ENCODE measurements around the gene NOVA2.

Gene NOVA2

GRCh38 chr19:46000491-46001246, 27.0 kb upstream of the NOVA2 start:
- DNase-seq: peak; percentile 54 to 76 (median 72)

DNA sequence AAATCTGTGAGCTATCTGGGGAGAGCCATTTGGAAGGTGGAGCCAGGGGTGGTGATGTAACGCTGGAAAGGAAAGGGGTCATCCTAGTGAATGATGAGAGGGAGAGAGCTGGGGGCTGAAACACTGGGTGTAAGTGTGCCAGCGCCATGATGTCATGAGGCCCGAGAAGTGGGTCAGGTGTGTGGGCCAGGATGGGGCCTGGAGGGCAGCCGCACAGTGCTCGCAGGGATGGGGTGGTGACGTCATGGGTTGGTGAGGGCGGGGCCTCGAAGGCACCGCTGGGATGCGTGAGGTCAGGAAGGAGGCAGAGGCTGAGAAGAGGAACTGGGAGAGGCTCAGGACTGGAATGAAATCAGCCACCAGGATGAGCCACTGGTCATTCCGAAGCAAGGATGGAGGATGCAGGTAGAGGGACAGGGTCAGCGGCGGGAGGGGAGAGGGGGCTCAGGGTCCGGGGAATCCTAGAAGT, 26.0 kb upstream of the NOVA2 start:
- peak in 1 of 6 experiments; percentile 2 for DNase-seq

GRCh38 chr19:45998834-45999233, 25.2 kb upstream of the NOVA2 start:
- no peak for DNase-seq

DNA sequence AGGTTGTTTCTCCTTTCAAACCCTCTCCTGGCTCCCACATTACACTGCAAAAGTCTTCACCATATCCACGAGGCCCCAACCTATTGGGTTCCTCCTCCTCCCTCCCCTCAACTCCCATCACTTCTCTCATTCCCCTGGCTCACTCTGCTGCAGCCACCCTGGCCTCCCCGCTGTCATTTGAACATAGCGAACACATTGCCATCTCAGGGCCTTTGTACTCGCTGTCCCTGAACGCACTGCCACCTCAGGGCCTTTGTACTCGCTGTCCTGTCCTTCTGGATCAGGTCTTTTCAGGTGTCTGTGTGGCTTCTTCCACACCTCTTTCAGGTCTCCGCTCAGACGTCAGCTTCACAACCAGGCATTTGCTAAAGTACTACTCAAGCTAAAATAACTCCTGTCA, 23.3 kb upstream of the NOVA2 start:
- no peak for DNase-seq

DNA sequence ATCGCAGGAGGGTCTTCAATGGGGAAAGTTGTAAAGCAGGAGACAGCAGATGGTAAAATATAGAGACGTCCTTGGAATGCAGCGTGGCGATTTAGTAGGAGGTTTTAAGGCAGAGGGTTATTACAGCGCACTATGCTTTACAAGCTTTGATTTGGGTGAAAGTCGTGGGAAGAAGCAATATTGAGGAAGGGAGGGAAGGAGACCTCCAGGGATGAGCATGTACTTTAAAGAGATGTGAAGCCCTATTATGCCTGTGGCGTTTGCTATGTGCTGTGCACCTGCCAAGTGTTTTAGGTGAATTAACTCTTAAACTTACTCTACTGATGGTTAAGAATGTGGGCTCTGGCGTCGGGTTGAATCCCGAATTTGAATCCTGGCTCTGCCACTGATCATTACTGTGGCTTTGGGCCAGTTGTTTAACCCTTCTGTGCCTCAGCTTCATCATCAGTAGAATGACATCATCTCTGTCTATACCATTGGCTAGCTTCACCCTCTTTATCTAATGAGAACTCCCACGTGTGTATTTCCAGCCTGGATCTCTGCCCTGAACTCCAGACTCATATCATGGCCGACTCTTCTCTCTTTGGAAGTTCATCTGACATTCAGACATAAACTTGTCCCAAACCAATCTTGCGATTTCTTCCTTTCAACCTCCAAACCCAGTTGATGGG, 22.2 kb upstream of the NOVA2 start:
- DNase-seq: peak in 1 of 6 experiments; percentile 40

DNA sequence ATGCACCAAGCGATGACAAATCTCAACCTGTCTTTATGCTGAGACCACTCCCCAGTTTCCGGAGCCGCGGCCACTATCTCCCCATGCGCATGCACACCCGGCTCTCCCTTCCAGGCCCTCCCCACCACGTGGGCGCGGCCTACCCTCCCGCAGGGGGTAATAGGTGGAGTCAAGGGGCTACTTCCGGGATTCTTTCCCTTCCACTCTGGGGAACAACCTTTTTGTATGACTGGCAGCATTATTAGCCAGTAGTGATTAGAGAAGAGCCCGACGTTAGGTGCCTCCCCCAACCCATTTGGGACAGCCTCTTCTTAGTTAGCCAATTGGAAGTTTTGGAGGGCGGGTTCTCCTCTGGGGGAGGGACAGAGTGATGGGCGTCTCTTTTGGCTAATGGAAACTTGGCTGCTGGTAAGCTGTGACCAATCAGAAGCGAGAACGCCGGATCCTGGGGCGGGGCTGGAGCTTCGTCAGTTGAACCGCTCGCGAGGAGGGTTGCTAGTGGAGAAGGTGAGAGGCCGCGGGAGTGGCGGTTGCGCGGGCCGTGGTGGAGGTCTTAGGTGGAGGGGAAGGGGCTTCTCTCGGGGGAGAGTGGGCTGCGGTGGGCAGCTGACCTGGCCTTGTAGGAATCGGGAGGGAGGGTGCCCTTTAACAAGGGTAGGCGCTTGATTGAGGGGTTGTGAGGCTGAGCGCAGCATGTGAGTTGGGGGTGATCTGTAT, 21.5 kb upstream of the NOVA2 start, which contains the start of gene CCDC61:
Gene CCDC61 (plus strand): TSS at position 470 of the 717 bp plus-strand sequence. CDS start 7,552 bp downstream, outside the sequence.
- peak; percentile 94 to 100 (median 98) for DNase-seq

- DNase-seq: no peak
These were observed 20.9 kb upstream of the NOVA2 start for GRCh38 chr19:45994456-45994997.

DNA sequence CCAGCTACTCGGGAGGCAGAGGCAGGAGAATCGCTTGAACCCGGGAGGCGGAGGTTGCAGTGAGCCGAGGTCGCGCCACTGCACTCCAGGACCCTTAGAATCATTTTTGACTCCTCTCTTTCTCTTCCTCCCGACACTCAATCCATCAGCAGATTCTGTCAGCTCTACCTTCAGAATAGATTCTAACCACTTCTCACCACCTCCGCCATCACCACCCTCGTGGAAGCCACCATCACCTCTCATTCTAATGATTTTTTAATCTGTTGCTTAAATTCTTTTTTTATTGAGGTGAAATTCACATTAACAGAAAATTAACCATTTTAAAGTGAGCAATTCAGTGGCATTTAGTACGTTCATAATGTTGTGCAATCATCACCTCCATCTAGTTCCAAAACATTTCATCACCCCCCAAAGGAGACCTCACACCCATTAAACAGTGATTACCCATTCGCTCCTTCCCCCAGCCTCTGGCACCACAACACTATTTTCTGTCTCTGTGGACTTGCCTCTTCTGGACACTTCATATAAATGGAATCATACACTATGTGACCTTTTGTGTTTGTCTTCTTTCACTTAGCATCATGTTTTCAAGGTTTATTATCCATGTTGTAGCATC, 16.6 kb upstream of the NOVA2 start:
- DNase-seq: no peak

DNA sequence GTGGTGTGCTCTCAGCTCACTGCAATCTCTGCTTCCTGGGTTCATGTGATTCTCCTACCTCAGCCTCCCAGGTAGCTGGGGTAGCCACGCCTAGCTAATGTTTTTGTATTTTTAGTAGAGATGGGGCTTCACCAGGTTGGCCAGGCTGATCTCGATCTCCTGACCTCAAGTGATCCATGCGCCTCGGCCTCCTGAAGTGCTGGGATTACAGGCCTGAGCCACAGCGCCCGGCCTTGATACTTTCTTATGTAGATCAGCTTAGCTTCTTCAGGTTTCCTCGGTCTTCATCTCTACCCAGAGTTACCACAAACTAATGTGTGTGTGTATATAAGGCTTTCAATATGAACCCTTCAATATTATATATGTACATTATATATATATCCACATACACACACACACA, 11.7 kb upstream of the NOVA2 start:
- DNase-seq: no peak

DNA sequence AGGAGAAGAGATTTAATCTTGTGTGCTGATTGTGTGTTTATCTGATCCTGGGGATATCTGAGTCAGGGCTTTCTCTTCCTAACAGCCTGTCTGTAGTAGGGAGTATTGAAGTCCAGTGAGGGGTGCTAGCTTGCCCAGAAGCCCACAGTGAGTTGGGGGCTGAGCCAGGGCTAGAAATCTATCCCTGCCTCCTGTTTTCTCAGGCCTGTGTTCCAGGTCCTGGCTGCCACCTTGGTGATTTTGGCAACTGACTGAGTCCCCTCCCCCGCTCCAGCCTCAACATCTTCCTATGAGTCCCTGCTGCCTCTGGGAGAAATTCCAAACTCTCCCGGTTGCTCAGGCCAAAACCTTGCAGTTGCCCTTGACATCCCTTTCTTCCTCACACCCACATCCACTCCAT, 7.7 kb upstream of the NOVA2 start:
- no peak for DNase-seq

DNA sequence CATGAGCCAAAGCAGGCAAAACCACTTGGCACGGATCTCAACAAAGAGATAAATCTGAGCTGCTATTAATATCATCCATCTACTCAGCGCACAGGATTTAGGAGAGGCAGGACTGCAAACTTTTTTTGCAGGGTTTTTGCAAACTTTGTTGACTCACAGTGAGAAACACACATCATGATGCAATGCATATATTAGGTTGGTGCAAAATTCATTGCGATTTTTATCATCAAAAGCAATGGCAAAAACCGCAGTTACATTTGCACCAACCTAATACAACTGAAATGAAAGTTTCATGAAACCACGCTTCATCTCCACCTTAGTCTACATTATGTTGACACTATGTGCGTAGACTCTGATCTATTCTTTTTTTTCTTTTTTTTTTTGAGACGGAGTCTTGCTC, 4.5 kb upstream of the NOVA2 start:
- DNase-seq: no peak

GRCh38 chr19:45976178-45976577, 2.5 kb upstream of the NOVA2 start:
- no peak for DNase-seq

GRCh38 chr19:45975306-45976070, 1.8 kb upstream of the NOVA2 start:
- DNase-seq: no peak

DNA sequence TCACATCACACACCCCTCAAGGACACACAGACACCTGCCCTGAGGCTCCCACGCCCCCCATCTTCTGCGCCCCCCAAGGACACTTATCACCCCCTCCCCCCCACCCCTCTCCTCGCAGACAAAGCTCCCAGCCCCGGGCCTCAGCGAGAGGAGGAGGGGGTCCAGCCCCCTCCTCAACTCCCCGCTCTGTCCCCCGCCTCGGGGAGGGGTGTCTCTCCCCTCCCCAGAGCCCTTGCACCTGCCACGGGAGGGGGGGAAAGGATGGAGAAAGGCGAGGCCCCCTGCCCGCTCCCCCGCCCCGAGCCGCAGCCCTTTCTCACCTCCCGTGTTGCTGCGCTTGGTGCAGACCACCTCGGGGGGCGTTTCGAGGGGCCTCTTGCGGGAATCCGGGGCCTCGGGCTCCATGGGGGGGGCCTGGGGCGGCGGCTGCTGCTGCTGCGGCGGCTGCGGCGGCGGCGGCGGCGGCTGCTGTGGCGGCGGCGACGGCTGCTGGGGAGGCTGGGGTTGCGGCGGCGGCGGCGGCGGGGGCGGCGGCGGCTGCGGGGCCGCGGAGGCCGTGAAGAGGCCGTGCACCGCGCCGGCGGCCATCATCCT, 621 bp downstream of the NOVA2 start:
- DNase-seq: peak in 1 of 6 experiments; percentile 14

DNA sequence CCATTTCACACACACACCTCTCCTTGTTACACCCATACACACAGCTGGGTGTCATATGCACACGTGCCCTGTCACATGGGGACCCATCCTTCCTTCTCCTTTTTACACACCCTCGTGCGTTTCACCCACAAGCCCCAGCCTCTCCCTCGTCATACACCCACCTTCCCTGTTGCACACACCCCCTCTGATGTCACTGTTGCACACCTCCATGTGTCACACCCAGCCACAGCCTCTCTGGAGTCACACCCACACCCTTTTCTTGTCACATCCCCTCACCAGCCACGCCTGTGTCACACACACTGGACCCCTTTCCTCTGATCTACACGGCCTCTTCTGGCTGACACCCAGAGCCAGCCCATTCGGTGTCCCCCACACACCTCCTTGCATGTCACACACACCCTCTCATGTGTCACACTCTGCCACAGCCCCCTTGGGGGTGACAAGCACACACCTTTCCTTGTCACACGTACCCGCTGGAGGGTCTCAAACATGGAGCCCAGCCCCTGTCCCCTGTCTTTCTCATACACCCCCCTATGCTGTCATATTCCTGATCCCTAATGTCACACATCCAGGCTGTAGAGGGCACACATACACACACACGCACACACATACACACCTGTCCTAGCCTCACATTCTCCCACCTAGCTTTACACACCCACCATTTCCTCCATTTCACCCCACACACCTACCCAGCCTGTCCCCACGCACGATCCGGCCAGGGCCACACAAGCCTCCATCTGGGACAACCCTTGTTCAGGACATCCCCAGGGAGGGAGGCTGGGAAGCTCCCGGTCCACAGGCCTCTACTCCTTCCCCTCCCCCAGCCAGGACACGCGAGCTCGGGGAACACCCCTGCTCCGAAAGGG, 1.4 kb downstream of the NOVA2 start:
- DNase-seq: peak in 5 of 6 experiments; percentile 11 to 37 (median 32)

GRCh38 chr19:45971260-45971902, 2.3 kb downstream of the NOVA2 start:
- no peak for DNase-seq

DNA sequence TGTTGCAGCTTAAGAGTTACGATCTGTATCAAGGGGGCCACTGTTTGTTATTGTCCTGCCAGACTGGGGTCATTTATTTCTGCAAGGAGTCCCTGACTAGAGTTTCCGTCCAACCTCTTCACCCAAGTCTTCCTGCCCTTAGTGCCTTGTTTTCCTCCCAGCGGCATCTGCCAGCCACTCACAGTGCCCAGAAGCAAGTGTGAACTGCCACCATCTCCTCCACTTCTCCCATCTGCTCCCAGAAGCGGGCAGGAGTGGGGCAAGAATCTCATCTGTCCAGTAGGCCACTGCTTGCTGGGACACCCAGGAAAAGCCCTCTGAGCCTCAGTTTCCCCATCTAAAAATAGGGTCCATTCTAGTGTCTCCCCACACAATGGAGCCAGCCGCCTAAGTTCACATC, 4.0 kb downstream of the NOVA2 start:
- DNase-seq: no peak

DNA sequence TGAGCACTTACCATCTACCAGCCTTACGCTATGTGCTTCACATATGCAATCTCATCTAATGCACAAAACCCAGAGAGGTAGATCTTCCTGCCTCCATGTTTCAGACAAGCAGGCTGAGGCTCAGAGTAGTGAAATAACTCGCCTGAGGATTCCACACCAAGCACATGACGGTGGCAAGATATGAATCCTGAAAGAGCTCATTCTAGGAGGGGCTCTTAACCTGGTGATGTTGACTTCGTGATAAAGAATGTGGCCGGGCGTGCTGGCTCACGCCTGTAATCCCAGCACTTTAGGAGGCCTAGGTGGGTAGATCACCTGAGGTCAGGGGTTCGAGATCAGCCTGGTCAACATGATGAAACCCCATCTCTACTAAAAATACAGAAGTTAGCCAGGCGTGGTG, 5.0 kb downstream of the NOVA2 start:
- no peak for DNase-seq

DNA sequence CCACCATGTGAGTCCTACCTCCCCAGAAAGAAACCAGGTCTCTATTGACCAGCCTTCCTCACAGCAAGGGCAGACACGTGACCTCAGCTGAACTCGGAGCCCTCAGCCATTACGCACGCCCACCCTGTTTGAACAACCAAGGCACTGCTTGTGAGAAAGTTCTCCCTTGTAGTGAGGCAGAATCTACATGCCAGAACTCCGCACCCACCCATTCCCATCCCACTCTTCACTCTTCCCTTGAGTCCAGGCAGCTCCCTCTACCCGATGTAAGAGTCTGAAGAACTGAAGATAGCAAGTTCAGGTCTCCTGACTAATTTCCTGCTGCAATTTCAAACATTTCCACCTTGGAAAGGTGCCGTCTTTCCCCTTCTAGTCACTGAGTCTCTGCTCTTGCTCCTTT, 6.4 kb downstream of the NOVA2 start:
- no peak for DNase-seq

- DNase-seq: no peak
These were observed 11.6 kb downstream of the NOVA2 start for GRCh38 chr19:45962021-45962420.
